GM12878 (cell line): ENCODE measurements around the gene ADAM11. TPM values are rescaled to one million over a fixed set of nuclear protein-coding genes. Genes with fewer than 3 reads are reported as not detected.

Source experiments
- polyA plus RNA-seq, 11 experiments: library from polyadenylated mRNA; depleted of rRNA in 4 of 11; unstranded in 6 of 11; stranded (reverse) in 5 of 11; fragments of >200 nt; fragmentation: Nextera tagmentation in 4 of 11; fragmentation: Illumina TruSeq in 1 of 11; extraction: Ambion mirVana in 4 of 11; extraction: Trizol in 1 of 11; gene quantifications; 1 replicate in 1 of 11; 2 replicates in 10 of 11; pipeline versions ENCODE4 v1.2.1 to v1.2.3, GENCODE V29; 2011 to 2016; ENCODE audit warnings: inconsistent platforms in 2 of 11, missing spikeins in 2 of 11, low read depth in 1 of 11
- small RNA-seq: library from RNA; depleted of rRNA; stranded (forward); fragments of <200 nt; gene quantifications from one replicate; pipeline ENCODE3, GENCODE V24; 2014
- total RNA-seq, 4 experiments: library from RNA; depleted of rRNA in 3 of 4; stranded (reverse); fragments of >200 nt in 3 of 4; fragmentation: Illumina TruSeq in 1 of 4; extraction: Trizol in 1 of 4; gene quantifications; 2 replicates each; pipeline versions ENCODE4 v1.2.1 to v1.2.3, GENCODE V29; 2013 to 2021

ADAM11 gene
- total and polyA plus RNA-seq, 10 of the 15 experiments (the other 5 are each of a cell fraction or from before 2014, with no cell fraction given), result 0.03 to 0.37 (median 0.06) TPM; not detected in 3

Small RNA genes within 50 kb of the gene (small RNA-seq; reads per million reads assigned to genes)
- not detected for gene RN7SL819P

Other genes with a start within 250 kb of the ADAM11 start
Only the 7 nearest of the 10 such genes appear.
- not detected in 2 replicates for gene MEIOC, start 102.5 kb upstream of the ADAM11 start, total RNA-seq (2014; rRNA removed)
- gene MEIOC, start 102.5 kb upstream of the ADAM11 start, total RNA-seq (2014; rRNA removed; fragmentation: Illumina TruSeq; extraction: Trizol), result 0.04 TPM in 1 of 2 replicates, not detected in the other
- not detected in 2 replicates for gene MEIOC, start 102.5 kb upstream of the ADAM11 start, total RNA-seq (2021)
- gene MEIOC, start 102.5 kb upstream of the ADAM11 start, polyA plus RNA-seq (2011; rRNA removed), result 0.03 TPM in 1 of 2 replicates, not detected in the other
- gene MEIOC, start 102.5 kb upstream of the ADAM11 start, polyA plus RNA-seq (2014; fragmentation: Illumina TruSeq; extraction: Trizol), result 0.01 and 1.3 TPM in 2 replicates
- gene MEIOC, start 102.5 kb upstream of the ADAM11 start, polyA plus RNA-seq (2014; fragmentation: Nextera tagmentation; extraction: Ambion mirVana), result under 1 TPM; 0.11 to 0.13 TPM
- gene MEIOC, start 102.5 kb upstream of the ADAM11 start, polyA plus RNA-seq (2014; rRNA removed), result 0.27 TPM in 1 of 2 replicates, not detected in the other
- under 1 TPM; 0.47 to 0.48 TPM for gene MEIOC, start 102.5 kb upstream of the ADAM11 start, polyA plus RNA-seq (2016; fragmentation: Nextera tagmentation; extraction: Ambion mirVana)
- gene CCDC43, start 69.2 kb upstream of the ADAM11 start, total RNA-seq (2014; rRNA removed), result 22.4 and 31.7 TPM in 2 replicates
- gene CCDC43, start 69.2 kb upstream of the ADAM11 start, total RNA-seq (2014; rRNA removed; fragmentation: Illumina TruSeq; extraction: Trizol), result 41.0 and 42.3 TPM in 2 replicates
- 22.6 and 25.7 TPM in 2 replicates for gene CCDC43, start 69.2 kb upstream of the ADAM11 start, total RNA-seq (2021)
- gene CCDC43, start 69.2 kb upstream of the ADAM11 start, polyA plus RNA-seq (2011; rRNA removed), result 17.6 and 28.9 TPM in 2 replicates
- 34.0 and 42.6 TPM in 2 replicates for gene CCDC43, start 69.2 kb upstream of the ADAM11 start, polyA plus RNA-seq (2014; fragmentation: Illumina TruSeq; extraction: Trizol)
- 10 to 100 TPM; 10.8 to 15.7 TPM for gene CCDC43, start 69.2 kb upstream of the ADAM11 start, polyA plus RNA-seq (2014; fragmentation: Nextera tagmentation; extraction: Ambion mirVana)
- 19.6 and 21.0 TPM in 2 replicates for gene CCDC43, start 69.2 kb upstream of the ADAM11 start, polyA plus RNA-seq (2014; rRNA removed)
- 10 to 100 TPM; 37.1 to 38.6 TPM for gene CCDC43, start 69.2 kb upstream of the ADAM11 start, polyA plus RNA-seq (2016; fragmentation: Nextera tagmentation; extraction: Ambion mirVana)
- 10.0 and 12.1 TPM in 2 replicates for gene DBF4B, start 50.3 kb upstream of the ADAM11 start, total RNA-seq (2014; rRNA removed)
- gene DBF4B, start 50.3 kb upstream of the ADAM11 start, total RNA-seq (2014; rRNA removed; fragmentation: Illumina TruSeq; extraction: Trizol), result 10.2 and 11.4 TPM in 2 replicates
- 16.7 and 24.6 TPM in 2 replicates for gene DBF4B, start 50.3 kb upstream of the ADAM11 start, total RNA-seq (2021)
- gene DBF4B, start 50.3 kb upstream of the ADAM11 start, polyA plus RNA-seq (2011; rRNA removed), result 14.6 and 20.4 TPM in 2 replicates
- gene DBF4B, start 50.3 kb upstream of the ADAM11 start, polyA plus RNA-seq (2014; fragmentation: Illumina TruSeq; extraction: Trizol), result 15.8 and 21.8 TPM in 2 replicates
- 1 to 10 TPM; 2.4 to 2.5 TPM for gene DBF4B, start 50.3 kb upstream of the ADAM11 start, polyA plus RNA-seq (2014; fragmentation: Nextera tagmentation; extraction: Ambion mirVana)
- 20.5 and 21.6 TPM in 2 replicates for gene DBF4B, start 50.3 kb upstream of the ADAM11 start, polyA plus RNA-seq (2014; rRNA removed)
- 10 to 100 TPM; 16.4 to 17.3 TPM for gene DBF4B, start 50.3 kb upstream of the ADAM11 start, polyA plus RNA-seq (2016; fragmentation: Nextera tagmentation; extraction: Ambion mirVana)
- 0.76 and 0.79 TPM in 2 replicates for gene GJC1, start 71.3 kb downstream of the ADAM11 start, total RNA-seq (2014; rRNA removed)
- gene GJC1, start 71.3 kb downstream of the ADAM11 start, total RNA-seq (2014; rRNA removed; fragmentation: Illumina TruSeq; extraction: Trizol), result 0.67 and 0.83 TPM in 2 replicates
- gene GJC1, start 71.3 kb downstream of the ADAM11 start, total RNA-seq (2021), result 2.5 and 2.7 TPM in 2 replicates
- gene GJC1, start 71.3 kb downstream of the ADAM11 start, polyA plus RNA-seq (2011; rRNA removed), result 3.0 and 3.4 TPM in 2 replicates
- 1.0 and 1.1 TPM in 2 replicates for gene GJC1, start 71.3 kb downstream of the ADAM11 start, polyA plus RNA-seq (2014; fragmentation: Illumina TruSeq; extraction: Trizol)
- under 1 TPM; 0.37 to 0.69 TPM for gene GJC1, start 71.3 kb downstream of the ADAM11 start, polyA plus RNA-seq (2014; fragmentation: Nextera tagmentation; extraction: Ambion mirVana)
- gene GJC1, start 71.3 kb downstream of the ADAM11 start, polyA plus RNA-seq (2014; rRNA removed), result 1.1 and 1.4 TPM in 2 replicates
- 1 to 10 TPM in 1 of 2 experiments, under 1 TPM in 1; 0.72 to 1.0 TPM for gene GJC1, start 71.3 kb downstream of the ADAM11 start, polyA plus RNA-seq (2016; fragmentation: Nextera tagmentation; extraction: Ambion mirVana)
- not detected in 2 replicates for gene HIGD1B, start 88.9 kb downstream of the ADAM11 start, total RNA-seq (2014; rRNA removed)
- gene HIGD1B, start 88.9 kb downstream of the ADAM11 start, total RNA-seq (2014; rRNA removed; fragmentation: Illumina TruSeq; extraction: Trizol), result not detected in 2 replicates
- gene HIGD1B, start 88.9 kb downstream of the ADAM11 start, total RNA-seq (2021), result not detected in 2 replicates
- not detected in 2 replicates for gene HIGD1B, start 88.9 kb downstream of the ADAM11 start, polyA plus RNA-seq (2011; rRNA removed)
- not detected in 2 replicates for gene HIGD1B, start 88.9 kb downstream of the ADAM11 start, polyA plus RNA-seq (2014; fragmentation: Illumina TruSeq; extraction: Trizol)
- gene HIGD1B, start 88.9 kb downstream of the ADAM11 start, polyA plus RNA-seq (2014; fragmentation: Nextera tagmentation; extraction: Ambion mirVana), result not detected
- gene HIGD1B, start 88.9 kb downstream of the ADAM11 start, polyA plus RNA-seq (2014; rRNA removed), result not detected in 2 replicates
- gene HIGD1B, start 88.9 kb downstream of the ADAM11 start, polyA plus RNA-seq (2016; fragmentation: Nextera tagmentation; extraction: Ambion mirVana), result 1 to 10 TPM in 1 of 2 experiments, not detected in 1; 1.0 TPM
- 92.0 and 98.1 TPM in 2 replicates for gene EFTUD2, start 140.5 kb downstream of the ADAM11 start, total RNA-seq (2014; rRNA removed)
- gene EFTUD2, start 140.5 kb downstream of the ADAM11 start, total RNA-seq (2014; rRNA removed; fragmentation: Illumina TruSeq; extraction: Trizol), result 115 and 124 TPM in 2 replicates
- 154 and 159 TPM in 2 replicates for gene EFTUD2, start 140.5 kb downstream of the ADAM11 start, total RNA-seq (2021)
- gene EFTUD2, start 140.5 kb downstream of the ADAM11 start, polyA plus RNA-seq (2011; rRNA removed), result 198 and 251 TPM in 2 replicates
- 128 and 156 TPM in 2 replicates for gene EFTUD2, start 140.5 kb downstream of the ADAM11 start, polyA plus RNA-seq (2014; fragmentation: Illumina TruSeq; extraction: Trizol)
- gene EFTUD2, start 140.5 kb downstream of the ADAM11 start, polyA plus RNA-seq (2014; fragmentation: Nextera tagmentation; extraction: Ambion mirVana), result 10 to 100 TPM; 33.0 to 39.4 TPM
- gene EFTUD2, start 140.5 kb downstream of the ADAM11 start, polyA plus RNA-seq (2014; rRNA removed), result 114 and 115 TPM in 2 replicates
- gene EFTUD2, start 140.5 kb downstream of the ADAM11 start, polyA plus RNA-seq (2016; fragmentation: Nextera tagmentation; extraction: Ambion mirVana), result 100 to 1,000 TPM; 157 to 173 TPM
- gene GFAP, start 156.5 kb downstream of the ADAM11 start, total RNA-seq (2014; rRNA removed), result not detected in 2 replicates
- not detected in 2 replicates for gene GFAP, start 156.5 kb downstream of the ADAM11 start, total RNA-seq (2014; rRNA removed; fragmentation: Illumina TruSeq; extraction: Trizol)
- not detected in 2 replicates for gene GFAP, start 156.5 kb downstream of the ADAM11 start, total RNA-seq (2021)
- not detected in 2 replicates for gene GFAP, start 156.5 kb downstream of the ADAM11 start, polyA plus RNA-seq (2011; rRNA removed)
- not detected in 2 replicates for gene GFAP, start 156.5 kb downstream of the ADAM11 start, polyA plus RNA-seq (2014; fragmentation: Illumina TruSeq; extraction: Trizol)
- under 1 TPM in 1 of 2 experiments, not detected in 1; 0.04 TPM for gene GFAP, start 156.5 kb downstream of the ADAM11 start, polyA plus RNA-seq (2014; fragmentation: Nextera tagmentation; extraction: Ambion mirVana)
- not detected in 2 replicates for gene GFAP, start 156.5 kb downstream of the ADAM11 start, polyA plus RNA-seq (2014; rRNA removed)
- under 1 TPM in 1 of 2 experiments, not detected in 1; 0.25 TPM for gene GFAP, start 156.5 kb downstream of the ADAM11 start, polyA plus RNA-seq (2016; fragmentation: Nextera tagmentation; extraction: Ambion mirVana)